Muscle of back (tissue), 13 donors: Measurements from ENCODE around the gene PLA2G4C. TPM values are rescaled to one million over a fixed set of nuclear protein-coding genes. Genes with fewer than 3 reads are reported as not detected.

Source experiments
- DNase-seq, 3 donors: peaks; one replicate each; pipeline versions ENCODE4 v3.0.0 to v3.0.0-alpha.2; 2013
- long read RNA-seq, 9 donors: transcript quantifications; one replicate each; lab custom pipeline, GENCODE V29; 2026
- polyA plus RNA-seq, 10 donors: library from polyadenylated mRNA; unstranded; fragments of 120-200 nt; gene quantifications; one replicate each; pipeline ENCODE4 v1.2.1, GENCODE V29; 2013; ENCODE audit not compliant: insufficient read length in 10 of 10

The PLA2G4C gene, protein sequence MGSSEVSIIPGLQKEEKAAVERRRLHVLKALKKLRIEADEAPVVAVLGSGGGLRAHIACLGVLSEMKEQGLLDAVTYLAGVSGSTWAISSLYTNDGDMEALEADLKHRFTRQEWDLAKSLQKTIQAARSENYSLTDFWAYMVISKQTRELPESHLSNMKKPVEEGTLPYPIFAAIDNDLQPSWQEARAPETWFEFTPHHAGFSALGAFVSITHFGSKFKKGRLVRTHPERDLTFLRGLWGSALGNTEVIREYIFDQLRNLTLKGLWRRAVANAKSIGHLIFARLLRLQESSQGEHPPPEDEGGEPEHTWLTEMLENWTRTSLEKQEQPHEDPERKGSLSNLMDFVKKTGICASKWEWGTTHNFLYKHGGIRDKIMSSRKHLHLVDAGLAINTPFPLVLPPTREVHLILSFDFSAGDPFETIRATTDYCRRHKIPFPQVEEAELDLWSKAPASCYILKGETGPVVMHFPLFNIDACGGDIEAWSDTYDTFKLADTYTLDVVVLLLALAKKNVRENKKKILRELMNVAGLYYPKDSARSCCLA
- 10 to 100 TPM; 14.4 to 71.0 (median 42.1) TPM for polyA plus RNA-seq
- long read RNA-seq, donor 1, partial matches to known transcripts: 5 of 6 reads
- long read RNA-seq, donor 1, other reads (novel, unspliced or antisense): 0 of 6 reads
- long read RNA-seq, donor 2, partial matches to known transcripts: 0 of 1 reads
- long read RNA-seq, donor 2, other reads (novel, unspliced or antisense): 0 of 1 reads
- long read RNA-seq, donor 3: 0 reads
- long read RNA-seq, donor 4: 0 reads
- long read RNA-seq, donor 5, partial matches to known transcripts: 0 of 2 reads
- long read RNA-seq, donor 5, other reads (novel, unspliced or antisense): 0 of 2 reads
- long read RNA-seq, donor 6, partial matches to known transcripts: 0 of 3 reads
- long read RNA-seq, donor 6, other reads (novel, unspliced or antisense): 0 of 3 reads
- long read RNA-seq, donor 7, partial matches to known transcripts: 0 of 2 reads
- long read RNA-seq, donor 7, other reads (novel, unspliced or antisense): 0 of 2 reads
- long read RNA-seq, donor 8, partial matches to known transcripts: 0 of 1 reads
- long read RNA-seq, donor 8, other reads (novel, unspliced or antisense): 0 of 1 reads
- long read RNA-seq, donor 9: 0 reads

DNA sequence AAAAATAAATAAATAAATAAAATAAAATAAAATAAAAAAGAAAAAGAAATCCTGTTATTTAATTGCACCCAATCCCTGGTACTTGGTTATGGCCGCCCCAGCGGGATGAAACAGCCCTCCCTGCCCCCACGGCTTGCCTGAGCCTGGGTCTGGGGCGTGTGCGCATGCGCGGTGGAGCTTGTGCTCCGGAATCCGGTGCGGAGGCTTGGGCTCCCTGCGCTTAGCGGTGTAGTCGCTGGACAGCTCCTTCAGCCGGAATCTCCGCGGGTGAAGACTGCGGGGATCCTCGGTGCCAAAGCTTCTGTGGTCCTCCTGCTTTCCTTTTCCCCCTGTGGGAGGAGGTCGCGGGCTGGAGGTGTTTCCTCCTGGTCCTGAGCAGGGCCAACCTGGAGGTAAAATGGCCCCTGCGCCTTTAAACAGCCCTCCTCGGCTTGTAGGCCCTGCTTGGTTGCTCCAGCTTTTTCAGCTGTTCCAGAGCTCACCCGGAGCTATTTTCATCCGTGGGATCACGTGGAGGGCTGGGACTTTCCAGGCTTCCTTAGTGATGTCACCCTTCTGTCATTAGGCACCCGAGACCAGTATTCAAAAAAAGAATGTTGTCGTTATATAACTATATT lies at the start of gene PLA2G4C:
TSS of gene PLA2G4C (minus strand) at position 468 of the 617 bp plus-strand sequence. CDS start 4,288 bp downstream, outside the sequence.
- peak; percentile 90 to 95 (median 91) for DNase-seq

DNA sequence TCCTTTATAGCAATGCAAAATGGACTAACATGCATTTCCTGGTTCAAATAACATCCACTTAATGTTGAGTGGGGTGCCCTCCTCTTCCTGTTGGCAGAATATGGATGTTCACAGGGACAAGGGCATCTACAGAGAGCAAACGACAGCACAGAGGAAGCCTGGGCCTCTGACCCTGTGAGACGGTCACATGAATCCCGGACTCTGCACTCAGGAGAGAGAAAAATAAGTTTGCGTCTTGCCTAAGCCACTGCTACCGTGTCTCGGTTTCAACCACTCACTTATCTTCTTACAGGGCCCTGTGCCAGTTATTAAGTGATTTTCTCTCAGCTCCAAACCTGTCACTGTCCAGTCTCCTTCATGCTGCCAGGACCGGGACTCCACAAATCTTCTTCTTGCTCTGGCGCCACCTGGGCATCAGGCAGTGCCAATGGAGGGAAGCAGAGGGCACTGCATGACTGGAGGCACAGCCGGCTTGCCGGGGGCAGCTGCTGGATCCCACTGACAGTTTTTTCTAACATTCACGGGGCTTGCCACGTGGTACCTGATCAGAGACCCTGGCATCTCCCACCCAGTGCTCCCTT lies 47.7 kb upstream of the PLA2G4C start:
- no peak for DNase-seq

DNA sequence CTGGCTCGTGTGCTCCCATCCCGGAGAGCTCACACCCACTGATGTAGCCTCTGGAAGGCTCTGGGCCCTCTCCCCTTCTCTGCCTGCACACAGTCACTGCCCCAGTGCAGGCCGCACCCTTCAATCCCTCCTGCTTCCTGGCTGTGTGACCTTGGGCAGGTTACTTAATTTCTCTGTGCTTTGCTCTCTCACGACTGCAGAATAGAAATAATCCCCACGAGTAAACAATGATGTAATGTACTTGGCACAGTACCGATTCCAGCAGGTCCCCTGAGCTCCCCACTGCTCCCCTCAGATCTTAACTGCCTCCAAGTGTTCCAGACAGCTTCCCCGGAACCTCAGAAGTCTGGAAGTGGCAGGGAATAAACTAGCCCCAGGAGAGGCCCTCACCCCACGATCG lies 43.4 kb upstream of the PLA2G4C start:
- DNase-seq: no peak

DNA sequence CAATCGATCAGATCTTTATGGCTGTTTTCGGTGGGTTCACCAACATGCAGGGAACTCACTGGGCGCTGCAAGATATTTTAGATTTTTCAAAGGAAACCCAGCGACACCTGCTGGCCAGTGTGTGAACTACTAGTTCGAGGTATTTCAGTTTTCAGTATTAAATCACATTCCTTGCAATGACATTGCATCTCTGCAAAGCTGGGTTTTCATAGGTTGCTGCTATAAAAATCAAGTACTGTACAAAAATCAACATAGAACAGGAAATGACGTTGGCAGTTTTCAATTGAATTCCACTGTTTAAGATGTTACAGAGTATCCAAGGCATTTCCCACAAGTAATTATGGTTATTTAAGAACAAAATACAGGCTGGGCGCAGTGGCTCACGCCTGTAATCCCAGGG lies 41.9 kb upstream of the PLA2G4C start:
- peak; percentile 41 to 75 (median 63) for DNase-seq

DNA sequence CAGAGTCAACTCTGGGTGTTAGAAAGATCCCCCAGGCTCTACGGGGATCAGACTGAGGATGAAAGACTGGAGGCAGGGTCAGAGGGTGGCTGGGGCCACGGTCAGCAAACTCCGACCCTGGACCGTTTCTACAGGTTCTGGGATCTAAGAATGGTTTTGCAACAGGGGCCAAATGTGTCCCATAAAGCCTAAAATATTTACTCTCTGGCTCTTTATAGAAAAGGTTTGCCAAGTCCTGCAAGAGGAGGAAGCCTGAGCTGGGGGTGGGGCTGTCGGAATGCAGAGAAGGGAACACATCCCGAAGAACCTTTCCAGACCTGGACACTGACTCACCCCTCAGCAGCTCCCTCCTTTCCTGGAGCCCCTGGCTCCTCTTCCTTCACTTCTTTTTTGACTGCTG lies 38.8 kb upstream of the PLA2G4C start:
- DNase-seq: peak in 2 of 3 donors; percentile 14 to 62

DNA sequence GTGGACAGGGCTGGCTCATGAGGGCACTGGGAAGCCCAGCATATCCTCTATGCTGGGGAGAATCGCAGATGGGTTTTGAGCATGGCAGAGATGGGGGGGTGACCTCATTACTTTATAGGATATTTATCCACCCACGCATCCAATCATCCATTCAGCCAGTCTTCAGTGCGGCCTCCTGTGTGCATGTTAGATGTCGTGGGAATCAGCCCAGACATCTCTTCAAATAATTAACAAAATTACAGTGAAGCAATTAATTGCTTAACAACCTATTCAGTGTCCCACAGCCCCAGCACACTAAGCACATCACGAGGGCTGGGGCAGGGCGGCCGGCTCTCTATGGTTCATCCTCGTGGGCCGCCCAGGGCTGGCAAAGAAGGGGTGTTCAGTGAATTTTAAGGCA lies 38.0 kb upstream of the PLA2G4C start:
- DNase-seq: no peak

DNA sequence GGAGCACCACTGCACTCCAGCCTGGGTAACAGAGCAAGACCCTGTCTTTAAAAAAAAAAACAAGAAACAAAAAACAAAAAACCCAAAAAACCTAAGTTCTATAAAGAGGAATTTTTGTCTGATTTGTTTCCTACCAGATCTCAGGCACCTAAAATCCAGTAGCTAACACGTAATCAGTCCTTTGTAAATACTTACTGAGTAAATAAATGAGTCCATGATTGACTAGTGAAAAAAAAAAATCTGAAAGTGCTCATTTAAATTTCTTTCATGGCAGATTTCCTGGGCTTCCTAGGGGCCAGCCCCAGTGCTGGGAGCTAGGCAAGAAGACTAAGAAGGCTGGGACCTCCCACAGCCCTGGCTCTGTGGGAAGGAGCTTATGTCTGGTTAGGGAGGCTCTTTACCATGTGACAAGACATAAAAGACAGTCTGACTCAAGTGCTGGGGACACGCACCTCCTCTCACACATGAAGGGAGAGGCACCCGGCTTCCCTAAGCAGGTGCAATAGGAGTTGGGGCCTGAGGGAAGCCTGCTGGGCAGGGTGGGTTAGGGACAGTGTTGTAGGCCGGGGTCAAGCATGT lies 37.1 kb upstream of the PLA2G4C start:
- no peak for DNase-seq

DNA sequence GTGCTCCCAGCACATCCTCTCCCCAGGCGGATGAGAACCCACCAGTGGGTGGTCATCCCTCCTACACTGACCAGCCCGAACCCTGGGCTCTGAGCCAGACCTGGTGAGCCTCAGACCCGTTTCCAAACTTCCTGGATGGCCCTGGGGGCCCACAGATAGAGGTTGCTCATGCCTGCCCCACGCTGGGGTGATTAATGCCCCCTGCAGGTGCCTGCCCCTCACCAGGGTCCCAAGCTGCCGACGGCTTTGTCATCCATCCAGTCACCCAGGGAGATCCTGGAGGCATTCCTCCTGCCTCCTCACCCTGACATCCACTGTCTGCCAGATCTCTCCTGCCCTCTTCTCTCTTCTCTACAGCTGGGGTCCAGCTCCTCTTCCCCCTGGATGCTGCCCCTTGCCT lies 28.4 kb upstream of the PLA2G4C start:
- DNase-seq: no peak

DNA sequence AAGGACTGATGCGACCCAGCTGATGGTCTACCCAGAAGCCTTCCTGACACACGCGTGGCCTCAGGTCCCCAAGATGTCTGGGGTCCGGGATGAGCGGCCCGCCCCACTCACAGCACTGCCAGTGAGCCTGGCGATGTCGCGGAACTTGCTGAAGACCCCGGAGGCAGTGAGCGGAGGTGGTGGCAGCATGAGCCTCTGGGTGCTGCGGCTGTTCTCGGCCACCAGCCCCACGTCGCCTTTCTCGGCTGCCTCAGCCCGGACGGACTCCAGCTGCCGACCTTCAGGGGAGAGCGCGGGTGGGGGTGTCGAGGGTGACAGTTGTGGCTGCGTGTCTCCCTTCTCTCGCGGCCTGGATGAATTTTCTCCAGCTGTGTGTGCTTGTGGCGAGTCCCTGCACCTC lies 26.8 kb upstream of the PLA2G4C start:
- DNase-seq: no peak

DNA sequence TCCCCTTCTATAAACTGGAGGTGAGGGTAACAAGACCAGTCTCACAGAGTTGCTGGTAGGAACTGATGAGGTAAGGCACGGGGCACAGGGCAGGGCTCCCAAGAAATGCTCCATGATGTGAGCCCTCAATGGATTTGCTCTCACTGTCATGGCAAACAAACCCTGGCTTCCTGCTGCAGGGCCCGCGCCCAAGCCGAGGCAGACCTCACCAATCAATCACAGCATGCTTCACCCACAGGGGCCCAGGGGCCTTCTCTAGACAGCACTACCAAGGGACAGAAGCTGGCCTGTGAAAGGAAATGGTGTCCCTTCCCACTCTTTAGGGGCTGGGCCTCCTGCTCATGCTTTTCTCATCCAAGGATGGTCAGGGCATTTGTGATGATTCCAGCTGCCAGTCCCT lies 25.9 kb upstream of the PLA2G4C start:
- DNase-seq: no peak

DNA sequence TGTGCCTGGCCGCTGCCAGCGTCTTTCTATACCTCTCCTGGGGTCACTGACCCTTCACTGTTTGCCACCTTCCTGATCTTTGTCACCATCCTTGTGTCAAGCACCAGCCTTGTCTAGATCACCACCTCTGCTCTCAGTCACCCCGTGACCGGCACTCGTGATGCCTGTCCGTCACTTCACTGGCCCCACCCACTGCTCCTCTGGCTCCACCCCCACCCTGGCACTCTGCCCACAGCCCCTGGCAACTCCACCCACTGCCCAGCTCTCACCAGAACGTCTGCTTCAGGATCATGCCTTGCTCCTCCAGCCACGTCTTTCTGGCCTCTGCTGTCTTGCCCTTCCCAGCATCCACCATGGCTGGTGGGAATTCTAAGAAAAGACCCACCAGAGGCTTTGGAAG lies 24.8 kb upstream of the PLA2G4C start:
- no peak for DNase-seq

DNA sequence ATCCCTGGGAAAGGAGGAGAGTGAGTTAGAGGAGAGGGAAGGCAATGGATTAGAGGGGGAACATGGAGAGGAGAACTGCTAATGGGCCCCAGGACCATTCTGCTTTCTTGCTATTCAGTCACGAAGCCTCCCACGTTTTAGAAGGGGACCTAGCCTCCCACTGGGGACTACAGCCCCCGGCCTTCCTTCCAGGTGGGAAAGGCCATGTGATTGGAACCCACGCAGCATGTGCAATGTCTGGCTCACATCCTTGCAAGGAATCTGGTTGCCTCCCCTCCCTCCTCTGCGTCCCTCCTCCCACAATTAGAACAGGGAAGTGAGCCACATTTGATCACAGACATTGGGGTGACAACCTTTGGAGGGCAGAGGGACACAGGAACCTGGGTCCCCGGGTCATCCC lies 22.5 kb upstream of the PLA2G4C start:
- DNase-seq: no peak

DNA sequence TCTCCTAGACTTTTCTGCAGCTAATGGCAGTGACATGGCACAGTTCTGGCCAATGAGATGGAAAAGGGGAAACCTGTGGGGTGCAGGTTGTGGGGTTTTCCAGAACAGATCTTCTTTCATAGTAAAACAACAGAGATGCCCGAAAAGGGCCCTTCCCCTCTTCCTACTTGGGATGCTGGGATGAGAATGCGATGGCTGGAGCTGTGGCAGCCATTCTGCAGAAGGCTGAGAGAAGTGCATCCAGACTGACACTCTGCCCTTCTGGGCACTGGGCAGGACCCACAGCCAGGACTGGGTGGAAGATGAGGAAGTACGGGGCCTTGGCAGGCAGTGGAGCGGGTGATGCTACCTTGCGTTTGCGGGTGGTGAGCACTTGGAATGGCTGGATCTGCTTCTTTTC lies 16.9 kb upstream of the PLA2G4C start:
- DNase-seq: no peak

DNA sequence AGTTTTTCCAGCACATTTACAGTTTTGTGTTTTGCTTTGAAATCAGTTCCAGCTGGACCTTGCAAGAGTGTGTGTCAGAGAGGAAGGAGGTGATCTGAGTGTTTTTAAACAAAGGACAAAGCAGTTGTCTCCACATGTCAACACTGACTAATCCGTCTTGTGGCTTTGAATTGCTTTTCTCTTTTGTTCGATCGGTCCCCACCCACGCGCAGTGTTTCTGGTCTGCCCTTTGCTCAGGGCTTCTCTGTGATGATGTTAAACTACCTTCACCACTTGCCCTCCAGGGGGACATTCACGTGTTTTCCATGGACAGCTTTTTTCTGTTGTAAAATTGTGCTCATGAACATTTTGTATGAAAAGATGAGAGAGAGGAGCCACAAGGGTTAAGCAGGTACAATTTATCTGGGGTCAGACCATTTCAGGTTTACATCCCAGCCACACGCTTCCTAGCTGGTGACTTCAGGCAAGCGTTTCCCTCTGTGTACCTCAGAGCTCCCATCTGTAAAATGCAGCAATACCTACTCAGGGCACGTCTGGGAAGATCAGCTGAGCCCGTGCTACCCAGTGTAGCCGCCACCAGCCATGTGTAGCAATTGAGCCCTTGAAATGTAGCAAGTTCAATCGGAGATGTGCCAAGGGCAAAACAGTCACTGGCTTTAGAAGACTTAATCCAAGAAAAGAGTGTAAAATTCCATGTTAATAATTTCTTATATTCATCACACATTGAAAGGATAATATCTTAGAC lies 13.5 kb upstream of the PLA2G4C start:
- no peak for DNase-seq

DNA sequence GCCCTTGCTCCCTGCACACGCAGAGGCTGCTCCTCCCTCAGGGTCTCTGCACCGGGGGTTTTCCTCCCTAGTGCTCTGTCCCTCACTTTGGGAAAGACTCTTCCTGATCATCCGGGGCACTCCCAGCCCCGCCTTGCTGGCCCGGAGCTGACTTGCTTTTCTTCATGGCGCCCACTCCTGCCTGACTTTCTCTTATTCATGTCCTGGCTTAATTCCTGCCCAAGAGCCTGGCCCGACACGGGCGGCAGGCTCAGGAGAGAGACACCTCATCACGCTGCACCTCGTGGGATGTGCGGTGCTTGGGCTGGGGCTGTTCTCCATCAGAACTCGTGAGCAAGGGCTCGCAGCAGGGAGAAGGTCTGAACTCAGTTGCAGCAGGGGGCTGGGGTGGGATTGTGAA lies 11.8 kb upstream of the PLA2G4C start:
- DNase-seq: no peak

DNA sequence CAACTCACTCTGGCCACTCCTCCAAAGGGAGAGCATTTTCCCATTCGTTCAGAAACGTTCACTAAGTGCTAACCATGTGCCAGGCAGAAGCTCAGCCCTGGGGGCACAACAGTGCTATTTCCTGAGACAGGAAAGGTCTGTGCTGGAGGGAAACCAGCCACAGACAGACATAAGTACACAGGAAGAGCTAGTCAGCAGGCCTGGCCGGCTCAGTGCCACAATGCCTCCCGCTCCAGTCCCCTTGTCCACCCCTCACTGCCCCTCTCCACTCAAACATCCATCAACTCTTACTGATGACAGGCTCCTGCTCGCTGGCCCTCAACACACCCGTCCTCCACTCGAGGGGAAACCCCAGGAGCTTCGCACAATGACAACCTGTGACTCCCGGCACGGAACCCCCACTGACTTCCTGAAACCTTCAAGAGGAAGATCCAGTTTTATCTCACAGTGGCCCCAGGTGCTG lies 11.3 kb upstream of the PLA2G4C start:
- peak in 1 of 3 donors; percentile 29 for DNase-seq

DNA sequence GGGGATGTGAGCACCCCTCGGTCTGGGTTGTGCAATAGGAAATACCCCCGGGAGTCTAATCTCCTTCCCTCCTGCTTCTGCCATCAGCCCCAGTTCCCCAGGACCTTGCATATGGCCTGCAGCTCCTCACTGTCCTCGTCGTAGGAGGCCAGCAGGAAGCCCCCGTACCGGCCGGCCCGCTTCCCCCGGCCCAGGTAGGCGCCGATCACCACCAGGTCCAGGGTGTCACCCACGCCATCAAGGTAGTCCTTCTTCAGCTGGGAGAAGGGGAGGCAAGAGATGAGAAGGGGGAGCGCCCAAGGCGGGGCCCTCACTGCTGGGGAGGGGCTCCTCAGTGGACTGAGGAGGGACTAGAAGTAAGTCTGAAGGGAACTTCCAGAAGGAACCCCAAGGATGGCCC lies 10.4 kb upstream of the PLA2G4C start:
- no peak for DNase-seq

DNA sequence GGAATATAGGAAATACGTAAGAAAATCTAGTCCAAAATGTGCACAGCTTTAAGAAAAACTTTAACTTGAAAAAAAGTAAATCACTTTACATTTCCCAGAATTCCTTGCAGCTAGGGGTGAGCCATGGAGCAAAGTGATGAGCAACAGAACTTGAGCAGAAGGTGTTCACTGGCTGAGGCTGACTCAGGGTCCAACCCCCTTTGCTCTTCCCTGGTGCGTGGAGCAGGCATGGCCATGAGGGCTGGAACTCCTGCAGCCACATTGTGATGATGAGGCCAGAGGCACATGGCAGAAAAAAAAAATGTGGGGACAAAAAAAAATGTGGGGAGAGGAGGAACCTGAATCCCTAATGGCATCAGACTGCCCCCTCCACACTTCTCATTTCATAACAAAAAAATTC lies 9.9 kb upstream of the PLA2G4C start:
- no peak for DNase-seq

DNA sequence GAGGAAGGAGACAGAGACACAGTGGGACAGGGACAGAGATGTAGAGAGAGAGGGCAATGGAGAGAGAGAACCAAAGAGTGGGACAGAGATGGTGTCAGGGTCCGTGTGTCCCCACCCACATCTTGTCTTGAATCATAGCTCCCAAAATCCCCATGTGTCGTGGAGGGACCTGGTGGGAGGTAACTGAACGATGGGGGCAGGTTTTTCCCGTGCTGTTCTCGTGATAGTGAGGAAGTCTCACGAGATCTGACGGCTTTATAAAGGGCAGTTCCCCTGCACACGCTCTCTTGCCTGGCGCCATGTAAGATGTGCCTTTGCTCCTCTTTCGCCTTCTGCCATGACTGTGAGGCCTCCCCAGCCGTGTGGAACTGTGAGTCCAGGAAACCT lies 7.5 kb upstream of the PLA2G4C start:
- no peak for DNase-seq

DNA sequence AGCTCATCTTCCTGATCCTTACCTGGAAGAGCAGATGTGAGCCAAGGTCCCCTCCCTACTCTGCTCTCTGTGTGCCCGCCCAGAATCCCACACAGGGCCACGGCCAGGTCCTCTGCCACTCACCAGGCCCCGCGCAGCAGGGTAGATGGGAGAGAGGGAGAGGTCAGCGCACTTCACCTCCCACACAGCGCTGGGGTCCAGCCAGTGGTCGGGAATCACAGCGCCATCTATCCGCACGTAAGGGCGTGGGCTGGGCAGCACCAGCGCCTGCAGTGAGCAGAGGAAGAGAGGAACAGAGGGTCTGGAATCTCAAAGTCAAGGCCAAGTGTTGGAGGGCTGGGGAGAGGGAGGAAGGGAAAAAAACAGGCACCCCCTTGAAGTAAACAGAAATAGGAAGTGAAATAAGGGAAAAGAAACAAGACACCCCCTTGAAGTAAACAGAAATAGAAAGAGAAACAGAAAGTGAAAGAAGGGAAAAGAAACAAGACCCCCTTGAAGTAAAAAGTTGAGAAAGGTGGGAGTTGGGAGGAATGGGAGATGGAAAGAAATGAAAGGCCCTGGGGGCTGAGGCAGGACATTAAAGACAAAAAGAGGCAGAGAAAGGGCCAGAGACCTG lies 7.0 kb upstream of the PLA2G4C start:
- no peak for DNase-seq
